ENCODE data around the gene PLEKHG2.
A peak's percentile ranks its signal among the peaks of the same experiment; 100 is the strongest.
"Not testable (repeated sequence)": the region's sequence is repeated elsewhere in the genome, so short reads cannot be mapped to it uniquely, and the experiment has no call there.

PLEKHG2 gene, protein sequence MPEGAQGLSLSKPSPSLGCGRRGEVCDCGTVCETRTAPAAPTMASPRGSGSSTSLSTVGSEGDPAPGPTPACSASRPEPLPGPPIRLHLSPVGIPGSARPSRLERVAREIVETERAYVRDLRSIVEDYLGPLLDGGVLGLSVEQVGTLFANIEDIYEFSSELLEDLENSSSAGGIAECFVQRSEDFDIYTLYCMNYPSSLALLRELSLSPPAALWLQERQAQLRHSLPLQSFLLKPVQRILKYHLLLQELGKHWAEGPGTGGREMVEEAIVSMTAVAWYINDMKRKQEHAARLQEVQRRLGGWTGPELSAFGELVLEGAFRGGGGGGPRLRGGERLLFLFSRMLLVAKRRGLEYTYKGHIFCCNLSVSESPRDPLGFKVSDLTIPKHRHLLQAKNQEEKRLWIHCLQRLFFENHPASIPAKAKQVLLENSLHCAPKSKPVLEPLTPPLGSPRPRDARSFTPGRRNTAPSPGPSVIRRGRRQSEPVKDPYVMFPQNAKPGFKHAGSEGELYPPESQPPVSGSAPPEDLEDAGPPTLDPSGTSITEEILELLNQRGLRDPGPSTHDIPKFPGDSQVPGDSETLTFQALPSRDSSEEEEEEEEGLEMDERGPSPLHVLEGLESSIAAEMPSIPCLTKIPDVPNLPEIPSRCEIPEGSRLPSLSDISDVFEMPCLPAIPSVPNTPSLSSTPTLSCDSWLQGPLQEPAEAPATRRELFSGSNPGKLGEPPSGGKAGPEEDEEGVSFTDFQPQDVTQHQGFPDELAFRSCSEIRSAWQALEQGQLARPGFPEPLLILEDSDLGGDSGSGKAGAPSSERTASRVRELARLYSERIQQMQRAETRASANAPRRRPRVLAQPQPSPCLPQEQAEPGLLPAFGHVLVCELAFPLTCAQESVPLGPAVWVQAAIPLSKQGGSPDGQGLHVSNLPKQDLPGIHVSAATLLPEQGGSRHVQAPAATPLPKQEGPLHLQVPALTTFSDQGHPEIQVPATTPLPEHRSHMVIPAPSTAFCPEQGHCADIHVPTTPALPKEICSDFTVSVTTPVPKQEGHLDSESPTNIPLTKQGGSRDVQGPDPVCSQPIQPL (N-terminal part only)

DNA sequence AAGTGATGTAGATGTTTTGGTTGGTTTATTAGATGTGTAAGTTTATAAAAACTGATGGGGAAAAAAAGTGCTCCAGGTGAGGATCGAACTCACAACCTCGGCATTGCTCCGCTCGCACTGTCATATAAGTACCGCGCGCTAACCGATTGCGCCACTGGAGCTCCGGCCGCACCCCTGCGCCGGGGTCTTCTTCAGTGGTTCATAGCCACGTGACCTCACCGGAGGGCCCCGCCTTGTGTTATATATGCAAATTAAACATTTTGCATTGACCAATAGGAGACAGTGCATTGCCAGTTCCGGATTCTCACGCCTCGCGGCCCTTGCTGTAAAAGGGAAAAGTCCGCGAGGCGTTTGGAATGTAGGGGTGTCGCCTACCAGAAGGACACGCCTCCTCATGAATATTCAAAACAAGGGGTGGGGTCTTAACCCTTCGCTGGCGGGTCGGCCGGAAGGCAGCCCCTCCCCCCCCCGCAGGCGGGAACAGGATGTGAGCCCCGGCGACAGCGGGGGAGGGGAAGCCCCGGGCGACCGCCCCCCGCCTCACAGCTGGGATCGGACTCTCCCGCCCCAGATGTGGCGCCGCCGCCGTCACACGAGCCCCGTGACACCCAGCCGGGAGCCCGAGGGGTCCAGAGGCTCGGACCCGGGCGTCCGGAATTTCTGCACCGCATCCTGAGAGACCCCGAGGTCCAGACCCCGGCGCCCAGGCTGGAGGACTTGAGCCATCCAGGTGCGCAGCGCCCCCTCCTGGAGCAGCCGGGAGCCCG is at the start of gene PLEKHG2:
Gene PLEKHG2, plus strand, starts transcription at position 570 of the 767 bp plus-strand sequence. CDS start 1,418 bp downstream, outside the sequence.
- DNase-seq = peak; percentile 99

DNA sequence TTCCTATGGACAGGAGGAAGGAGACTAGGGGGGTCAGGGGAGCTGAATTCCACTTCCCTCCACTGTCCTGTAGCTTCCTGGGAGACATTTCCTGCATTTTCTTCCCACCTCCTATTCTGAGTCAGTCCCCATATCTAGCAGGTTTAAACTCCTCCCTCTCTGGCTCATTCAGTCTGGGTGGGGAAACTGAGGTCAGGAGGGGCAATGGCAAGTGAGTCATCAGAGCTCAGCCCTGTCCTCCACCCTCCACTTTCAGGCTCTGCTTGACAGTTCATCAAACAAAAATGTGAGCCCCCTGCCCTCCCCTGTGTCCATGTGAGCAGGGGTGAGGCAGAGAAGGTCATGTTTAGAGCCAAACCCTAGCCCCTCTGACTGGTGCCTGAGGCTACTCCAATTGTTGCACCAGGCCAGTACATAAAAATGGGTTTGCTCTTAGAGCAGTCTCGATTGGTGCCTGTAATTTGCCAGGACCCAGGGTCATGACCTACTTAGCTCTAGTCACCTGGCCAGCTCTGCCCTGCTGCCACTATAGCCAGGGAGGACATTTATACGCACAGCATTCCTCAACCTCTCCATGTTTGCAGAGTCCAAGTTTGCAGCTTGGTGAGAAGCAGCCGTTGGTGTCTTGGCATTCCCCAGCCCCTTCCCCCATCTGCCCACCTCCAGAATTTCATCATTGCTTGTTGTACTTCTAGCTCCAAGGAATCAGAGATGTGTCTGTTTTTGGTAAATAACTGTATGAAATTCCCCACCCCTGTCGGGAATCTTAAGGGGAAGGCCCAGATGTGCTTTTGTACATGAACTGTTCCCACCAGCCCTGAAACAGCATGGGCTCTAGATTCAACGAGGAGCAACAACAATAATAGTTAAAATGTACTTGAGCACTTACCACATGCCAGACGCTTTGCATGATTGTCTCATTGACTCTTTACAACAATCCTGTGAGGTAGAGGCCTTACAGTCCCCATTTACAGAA is 49.5 kb upstream of the PLEKHG2 start:
- DNase-seq = no peak

DNA sequence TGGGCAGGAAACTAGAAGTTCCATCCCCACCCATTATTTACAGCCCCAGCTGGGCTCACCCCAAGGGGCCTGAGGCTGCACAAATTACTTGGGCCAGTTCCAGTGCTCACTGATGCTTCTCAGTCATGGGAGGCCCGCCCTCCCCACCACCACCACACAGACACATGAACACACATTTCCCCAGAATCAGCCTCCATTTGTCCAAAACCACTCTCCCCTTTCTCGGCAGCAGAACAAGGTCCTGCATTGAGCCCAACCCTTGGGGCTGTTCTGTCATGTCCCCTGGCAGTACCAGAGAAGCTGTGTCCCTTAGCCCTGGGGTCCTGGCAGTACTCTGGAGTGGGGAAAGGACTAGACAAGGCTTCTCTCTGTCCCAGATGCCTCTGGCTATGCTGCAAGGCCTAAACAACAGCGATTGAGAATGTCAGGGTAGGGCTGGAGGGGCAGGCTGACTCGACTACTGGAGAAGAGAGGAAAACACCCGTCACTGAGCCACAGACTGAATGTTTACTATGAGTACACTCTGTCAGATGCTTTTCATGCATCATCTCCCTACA is 48.5 kb upstream of the PLEKHG2 start:
- DNase-seq = no peak

DNA sequence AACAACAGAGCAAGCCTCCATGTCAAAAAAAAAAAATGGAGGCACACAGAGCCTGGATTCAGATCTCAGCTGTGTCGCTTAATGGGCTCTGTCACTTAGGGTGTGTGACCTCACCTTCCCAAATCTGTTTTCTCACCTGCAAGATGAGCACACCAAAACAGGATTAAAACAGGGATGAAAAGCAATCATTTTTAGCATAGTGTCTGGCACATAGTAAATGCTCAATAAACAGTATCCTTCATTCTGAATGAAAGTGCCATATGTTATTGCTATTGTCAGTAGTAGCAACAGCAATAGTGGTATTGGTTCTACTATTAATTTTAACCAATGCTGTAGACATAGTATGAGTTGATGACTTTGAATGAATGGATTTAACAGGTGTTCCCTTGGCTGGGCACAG is 46.9 kb upstream of the PLEKHG2 start:
- DNase-seq = no peak

DNA sequence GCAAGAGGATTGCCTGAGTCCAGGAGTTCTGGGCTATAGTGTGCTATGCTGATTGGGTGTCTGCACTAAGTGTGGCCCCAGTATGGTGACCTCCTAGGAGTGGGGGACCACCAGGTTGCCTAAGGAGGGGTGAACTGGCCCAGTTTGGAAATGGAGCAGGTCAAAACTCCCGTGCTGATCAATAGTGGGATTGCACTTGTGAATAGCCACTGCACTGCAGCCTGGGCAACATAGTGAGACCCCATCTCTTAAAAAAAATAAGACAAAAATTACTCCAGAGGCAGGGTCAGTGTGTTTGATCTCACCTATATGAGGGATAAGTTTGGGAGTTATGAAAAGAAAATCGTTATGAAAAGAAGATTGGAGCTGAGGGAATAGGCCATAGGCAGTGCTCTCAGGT is 43.3 kb upstream of the PLEKHG2 start:
- DNase-seq = no peak

DNA sequence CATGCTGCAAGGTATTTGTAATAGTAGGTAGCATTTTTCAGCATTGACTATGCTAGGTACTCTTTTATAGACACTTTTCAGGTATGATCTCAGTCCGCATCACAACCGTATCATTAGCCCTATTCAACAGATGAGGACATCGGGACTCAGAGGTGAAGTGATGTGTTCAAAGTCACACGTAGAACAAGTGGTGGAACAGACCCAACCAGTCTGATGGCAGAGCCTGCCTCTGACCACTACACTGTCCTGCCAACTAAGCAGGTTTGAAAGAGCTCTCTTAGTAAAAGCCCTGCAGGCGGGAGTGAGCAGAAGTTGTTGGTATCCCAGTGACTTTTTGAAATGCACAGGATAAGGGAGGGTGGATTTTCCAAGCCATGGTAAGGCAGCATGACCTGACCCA is 41.7 kb upstream of the PLEKHG2 start:
- no peak for DNase-seq

DNA sequence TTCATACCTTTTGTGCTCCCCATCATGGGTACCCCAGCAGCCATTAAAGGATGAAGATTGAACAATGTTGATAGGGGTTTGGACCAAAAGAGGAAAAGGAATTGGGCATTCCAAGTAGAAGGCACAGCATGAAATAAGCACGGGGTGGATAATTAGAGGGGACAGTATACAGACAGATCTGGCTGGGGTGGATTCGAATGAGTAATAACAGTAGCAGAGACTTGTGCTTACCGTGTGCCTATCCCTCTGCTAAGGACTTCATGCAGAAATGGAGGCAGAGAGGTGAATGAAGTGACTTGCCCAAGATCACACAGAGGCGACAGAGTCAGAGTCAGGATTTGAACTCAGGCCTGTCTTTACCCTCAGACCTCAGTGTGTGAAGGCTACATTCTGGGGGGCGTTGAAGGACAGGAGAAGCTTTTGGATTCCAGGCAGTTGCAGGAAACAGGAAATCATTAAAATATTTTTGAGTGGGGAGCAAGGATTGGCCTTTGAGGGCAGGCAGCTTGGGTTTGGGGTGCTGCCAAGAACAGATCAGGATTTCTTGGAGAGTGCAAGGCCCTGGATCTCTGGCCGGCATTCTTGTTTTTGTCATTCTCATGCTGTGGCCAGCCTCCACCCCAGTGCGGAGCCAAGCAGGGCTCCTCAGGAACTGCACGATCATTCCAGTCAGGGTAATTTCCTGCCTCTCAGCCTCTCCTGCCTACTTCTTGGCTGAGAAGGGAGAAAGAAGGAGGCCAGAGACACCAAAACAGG is 40.2 kb upstream of the PLEKHG2 start:
- DNase-seq = no peak

DNA sequence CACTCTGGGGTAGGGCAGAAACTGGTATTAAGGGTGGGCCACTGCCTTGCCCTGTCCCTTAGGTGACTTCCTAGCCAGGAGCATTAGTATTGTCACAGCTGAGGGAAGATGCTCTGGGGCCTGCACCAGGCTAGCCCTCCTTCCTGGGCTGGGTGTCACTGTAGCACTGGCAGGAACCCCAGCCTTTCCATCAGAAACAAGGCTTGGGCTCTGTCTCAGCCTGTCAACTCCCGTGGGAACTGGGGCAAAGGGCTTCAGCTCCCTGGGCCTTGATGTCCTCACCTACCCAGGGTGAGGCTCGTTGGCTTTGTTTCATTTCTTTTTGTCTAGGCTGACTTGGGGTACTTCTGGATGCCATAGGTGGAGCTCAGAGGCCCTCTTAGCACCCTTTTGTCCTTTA is 39.5 kb upstream of the PLEKHG2 start:
- DNase-seq = no peak

DNA sequence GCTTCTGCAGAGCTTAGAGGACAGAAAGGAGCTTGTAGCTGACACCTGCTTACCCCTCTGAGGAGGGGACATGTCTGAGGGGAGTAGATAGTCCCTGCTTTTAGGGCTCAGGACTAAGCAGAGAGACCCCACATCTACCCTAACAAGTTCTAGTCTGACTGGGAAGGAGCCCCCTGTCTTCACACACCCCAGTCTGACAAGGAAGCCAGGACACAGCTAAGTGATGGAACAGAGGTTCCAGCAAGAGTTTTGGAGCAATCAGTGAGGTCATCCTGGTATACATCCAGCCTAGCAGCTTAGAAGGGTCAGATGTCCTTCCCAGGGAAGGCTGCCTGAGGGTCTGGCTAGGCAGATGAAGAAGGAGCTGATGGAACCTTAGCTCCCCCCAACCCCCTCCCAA is 36.5 kb upstream of the PLEKHG2 start:
- no peak for DNase-seq

DNA sequence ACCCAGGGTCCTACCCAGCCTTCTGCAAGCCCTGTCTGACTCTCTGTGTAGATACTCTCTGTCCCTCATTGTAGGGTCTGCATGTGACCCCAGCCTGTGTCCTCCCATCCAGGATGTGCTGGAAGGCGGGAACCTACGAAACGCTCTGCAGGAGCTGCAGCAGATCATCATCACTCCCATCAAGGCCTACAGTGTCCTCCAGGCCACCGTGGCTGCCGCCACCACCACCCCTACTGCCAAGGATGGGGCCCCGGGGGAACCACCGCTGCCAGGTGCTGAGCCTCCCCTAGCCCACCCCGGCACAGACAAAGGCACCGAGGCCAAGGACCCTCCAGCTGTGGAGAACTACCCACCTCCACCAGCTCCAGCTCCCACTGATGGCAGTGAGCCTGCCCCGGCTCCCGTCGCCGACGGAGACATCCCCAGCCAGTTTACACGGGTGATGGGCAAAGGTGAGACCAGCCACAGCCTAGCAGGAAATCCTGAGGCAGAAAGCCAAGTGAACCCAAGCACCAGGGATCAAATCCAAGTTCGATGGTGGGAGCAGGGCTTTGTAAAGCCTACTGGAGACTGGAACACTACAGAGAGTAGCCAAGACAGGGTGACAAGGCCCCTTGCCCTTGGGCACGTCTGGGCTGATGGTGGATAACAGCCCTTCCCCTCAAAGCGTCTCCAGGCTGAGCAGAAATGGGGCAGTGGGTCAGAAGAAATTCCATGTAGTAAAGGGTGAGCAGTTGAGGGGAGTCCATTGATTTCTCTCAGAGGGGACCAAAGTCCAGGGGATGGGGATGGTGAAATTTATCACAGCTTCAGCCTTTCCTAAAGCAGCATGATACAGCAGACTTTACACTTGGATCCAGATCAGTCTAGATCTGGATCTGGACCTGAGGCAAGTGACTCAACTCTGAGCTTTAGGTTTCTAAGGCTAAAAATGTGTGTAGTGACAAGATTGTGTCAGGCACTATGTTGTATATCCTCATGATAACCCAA is 34.8 kb upstream of the PLEKHG2 start:
- DNase-seq = no peak

DNA sequence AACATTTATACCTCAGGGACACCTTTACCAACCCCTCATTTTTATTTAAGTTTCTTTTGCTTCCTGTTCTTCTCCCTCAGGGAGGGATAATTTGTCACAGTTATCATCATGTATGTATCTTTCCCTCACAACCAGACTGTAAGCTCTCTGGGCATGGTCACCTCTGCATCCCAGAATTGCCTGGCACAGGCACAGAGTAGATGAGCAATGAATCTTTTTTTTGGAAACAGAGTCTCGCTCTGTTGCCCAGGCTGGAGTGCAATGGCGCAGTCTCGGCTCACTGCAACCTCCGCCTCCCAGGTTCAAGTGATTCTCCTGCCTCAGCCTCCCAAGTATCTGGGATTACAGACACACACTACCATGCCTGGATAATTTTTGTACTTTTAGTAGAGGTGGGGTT is 33.1 kb upstream of the PLEKHG2 start:
- DNase-seq = not testable (repeated sequence)

DNA sequence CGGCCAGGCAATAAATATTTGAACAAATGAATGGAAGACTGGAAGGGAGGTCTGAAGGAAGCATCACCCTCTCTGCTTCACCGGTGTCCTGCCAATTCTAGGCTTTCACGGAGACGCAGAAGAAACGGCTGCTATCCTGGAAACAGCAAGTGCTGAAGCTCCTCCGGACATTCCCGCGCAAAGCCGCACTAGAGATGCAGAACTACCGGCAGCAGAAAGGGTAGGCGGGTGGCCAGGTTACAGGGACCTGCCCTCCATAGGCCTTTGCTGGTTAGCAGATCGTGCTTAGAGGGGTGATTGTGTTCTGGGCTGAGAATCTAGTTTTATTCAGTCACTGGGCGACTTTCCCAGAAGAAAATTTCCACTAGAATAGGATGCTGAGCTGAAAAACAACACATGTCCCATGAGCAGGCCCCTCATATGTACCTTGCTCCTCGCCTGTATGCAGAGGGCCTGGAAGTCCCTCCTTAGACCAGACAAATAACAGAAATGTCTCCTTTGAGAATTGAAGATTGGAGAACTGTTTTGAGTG is 32.5 kb upstream of the PLEKHG2 start:
- no peak for DNase-seq

DNA sequence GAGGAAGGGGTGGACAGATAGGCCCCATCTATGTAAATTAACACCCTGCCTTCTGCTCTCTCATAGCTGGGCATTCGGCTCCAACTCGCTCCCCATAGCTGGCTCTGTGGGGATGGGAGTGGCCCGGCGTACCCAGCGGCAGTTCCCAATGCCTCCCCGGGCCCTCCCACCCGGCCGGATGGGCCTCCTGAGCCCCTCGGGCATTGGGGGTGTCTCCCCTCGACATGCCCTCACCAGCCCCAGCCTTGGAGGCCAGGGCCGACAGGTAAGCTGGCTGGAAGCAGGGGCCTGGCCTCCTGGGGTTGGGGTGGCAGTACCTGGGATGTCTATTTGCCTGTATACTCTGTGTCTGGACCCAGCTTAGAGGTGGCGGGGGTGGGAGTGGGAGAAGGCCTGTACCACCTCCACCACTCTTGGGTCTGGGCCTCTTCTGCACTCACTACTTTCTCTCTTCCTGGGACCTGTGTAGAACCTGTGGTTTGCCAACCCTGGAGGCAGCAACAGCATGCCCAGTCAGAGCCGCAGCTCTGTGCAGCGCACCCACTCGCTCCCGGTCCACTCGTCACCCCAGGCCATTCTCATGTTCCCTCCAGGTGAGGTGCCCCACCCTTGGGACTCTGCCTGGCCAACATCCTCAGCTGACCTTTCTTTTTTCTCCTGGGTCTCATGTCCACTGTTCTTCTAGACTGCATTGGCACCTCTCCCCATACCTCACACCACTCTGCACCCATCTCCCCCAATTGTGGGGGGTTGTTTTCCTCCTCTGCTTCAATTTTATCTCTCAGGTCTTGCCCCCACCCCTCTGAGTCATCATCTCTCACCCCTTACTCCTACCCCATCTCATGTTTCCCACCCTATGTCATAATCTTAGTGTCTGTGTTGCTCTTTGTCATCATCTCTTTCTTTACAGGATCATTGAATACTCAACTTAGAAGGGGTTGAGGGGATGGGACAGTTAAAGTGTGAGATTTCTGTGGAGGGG is 31.7 kb upstream of the PLEKHG2 start:
- no peak for DNase-seq

DNA sequence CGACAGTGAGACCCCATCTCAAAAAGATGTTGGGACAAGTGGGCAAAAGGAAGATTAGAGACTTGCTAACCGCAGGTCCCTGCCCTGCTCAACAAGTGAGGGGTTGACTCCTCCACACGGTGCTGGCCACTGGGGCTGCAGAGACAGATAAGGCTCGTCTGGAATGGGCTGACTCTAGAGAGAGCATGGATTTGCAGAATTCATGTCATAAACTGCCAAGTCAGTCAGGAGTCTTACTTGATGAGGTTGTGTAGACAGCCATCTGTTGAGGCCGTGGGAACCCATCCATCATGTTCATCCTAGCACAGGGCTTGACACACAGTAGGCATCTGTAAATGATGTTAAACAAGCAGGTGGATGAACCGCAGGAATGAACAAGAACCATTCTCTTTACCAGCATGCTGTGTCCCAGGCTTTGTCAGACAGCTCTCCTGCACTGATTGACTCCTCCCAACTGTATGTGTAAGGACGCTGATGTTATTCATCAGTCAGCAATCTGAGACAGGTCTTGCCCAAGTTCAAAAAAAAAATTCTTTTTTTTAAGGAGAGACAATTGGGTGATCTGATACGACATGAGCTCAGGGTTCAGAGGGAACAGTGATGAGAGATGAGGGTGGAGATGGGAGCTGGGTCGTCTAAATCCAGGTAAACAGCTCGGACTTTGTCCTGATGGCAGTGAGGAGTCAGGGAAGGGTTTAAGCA is 30.4 kb upstream of the PLEKHG2 start:
- no peak for DNase-seq

DNA sequence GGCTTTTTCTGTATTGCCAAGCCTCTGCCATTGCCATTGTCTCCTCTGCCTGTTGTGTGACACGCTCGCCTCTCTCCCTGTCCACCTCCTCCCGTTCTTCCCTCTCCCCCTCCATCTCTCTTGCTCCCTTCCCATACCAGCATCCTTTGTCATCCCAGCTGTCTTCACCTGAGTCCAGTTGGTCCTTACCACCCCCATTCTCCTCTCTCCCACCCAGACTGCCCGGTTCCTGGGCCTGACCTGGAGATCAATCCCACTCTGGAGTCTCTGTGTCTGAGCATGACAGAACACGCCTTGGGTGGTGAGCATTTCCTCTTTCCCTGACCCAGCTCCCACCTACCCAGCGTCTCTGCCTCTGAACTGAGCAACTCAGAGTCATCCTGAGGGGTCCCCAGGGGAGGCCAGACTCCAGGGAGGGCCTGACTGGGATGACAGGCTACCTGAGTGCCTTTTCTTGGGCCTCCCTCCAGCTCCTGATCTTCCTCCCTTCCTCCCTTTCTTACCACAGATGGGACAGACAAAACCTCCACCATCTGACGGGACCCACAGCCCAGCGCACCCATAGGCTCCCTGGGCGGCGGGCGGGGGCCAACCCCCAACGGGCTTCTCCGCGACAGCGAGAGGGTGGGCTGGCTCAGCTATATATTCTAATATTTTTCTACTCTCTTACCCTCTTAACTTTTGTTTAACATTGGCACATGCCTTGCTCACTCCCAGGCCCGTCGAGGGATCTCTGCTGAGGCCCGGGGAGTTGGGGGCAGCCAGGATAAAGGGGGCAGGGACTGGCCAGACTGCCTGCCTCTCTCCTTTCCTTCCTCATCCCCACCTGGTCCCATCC is 29.3 kb upstream of the PLEKHG2 start:
- DNase-seq = no peak
